Kidney (tissue), 14 donors: ENCODE measurements around the gene TRIM66. TPM values are rescaled to one million over a fixed set of nuclear protein-coding genes. Genes with fewer than 3 reads are reported as not detected.
A peak's percentile ranks its signal among the peaks of the same experiment; 100 is the strongest.

ENCODE experiments used
- DNase-seq, 5 donors: peaks; one replicate each; pipeline ENCODE4 v3.0.0-alpha.2; 2013 to 2020
- FAIRE-seq: peaks from 2 replicates; lab custom pipeline; 2012; peaks lifted over from hg19 to GRCh38; lab: Jason Lieb, UNC
- H3K27ac ChIP-seq, 2 donors: one replicate each; pipeline ENCODE4 v1.7.0; 2013; ENCODE audit warnings: low read depth in 2 of 2, low read length in 2 of 2, inconsistent platforms in 1 of 2
- H3K27me3 ChIP-seq: one replicate; pipeline ENCODE4 v1.7.1; 2013; ENCODE audit warnings: low read length, inconsistent platforms; ENCODE audit not compliant: control insufficient read depth, insufficient read depth
- H3K36me3 ChIP-seq, 3 donors: one replicate each; pipeline versions ENCODE4 v1.7.0 to v1.7.1; 2013; ENCODE audit warnings: low read length in 3 of 3, control low read depth in 1 of 3, inconsistent platforms in 1 of 3; ENCODE audit not compliant: insufficient read depth in 3 of 3, control insufficient read depth in 2 of 3
- H3K4me1 ChIP-seq, 3 donors: one replicate each; pipeline versions ENCODE4 v1.7.0 to v1.7.1; 2013; ENCODE audit warnings: low read length in 3 of 3, inconsistent platforms in 1 of 3, low read depth in 1 of 3; ENCODE audit not compliant: control insufficient read depth in 2 of 3, insufficient read depth in 2 of 3
- H3K4me3 ChIP-seq, 3 donors: one replicate each; pipeline versions ENCODE4 v1.7.0 to v1.8.1; 2013; ENCODE audit warnings: low read length in 3 of 3, control low read depth in 1 of 3, inconsistent platforms in 1 of 3
- H3K9ac ChIP-seq, 3 donors: one replicate each; pipeline versions ENCODE4 v1.7.0 to v1.7.1; 2013; ENCODE audit warnings: low read length in 3 of 3, control low read depth in 1 of 3, inconsistent platforms in 1 of 3
- H3K9me3 ChIP-seq, 3 donors: one replicate each; pipeline versions ENCODE4 v1.7.0 to v1.7.1; 2013; ENCODE audit warnings: low read length in 3 of 3, control low read depth in 1 of 3, inconsistent platforms in 1 of 3; ENCODE audit not compliant: control insufficient read depth in 2 of 3, insufficient read depth in 1 of 3
- intact Hi-C: fragments of 100-400 bp; cut with DNase I; formaldehyde crosslinking; loops from one replicate; pipeline ENCODE4 v1.11.1; 2022
- polyA plus RNA-seq: library from polyadenylated mRNA; stranded (reverse); fragments of 350-450 nt; fragmentation: Illumina TruSeq; extraction: RNeasy Lipid Tissue Mini Kit (QIAGEN cat#74804); gene quantifications from one replicate; pipeline ENCODE4 v1.2.3, GENCODE V29; 2014; ENCODE audit warnings: low read depth, low replicate concordance; ENCODE audit not compliant: insufficient read depth
- total RNA-seq: library from RNA; stranded (reverse); fragmentation: NEBNext Ultra II Directional; extraction: Animal tissue kit (Norgen Biotek cat#: 25700); gene quantifications from one replicate; pipeline ENCODE4 v1.2.1, GENCODE V29; 2021
- TF ChIP-seq, protein P1 (sequence below): IDR thresholded peaks from 3 replicates; pipeline ENCODE4 v1.5.1; 2012; ENCODE audit warnings: mild to moderate bottlenecking, moderate library complexity, borderline replicate concordance; ENCODE audit not compliant: insufficient read depth; ENCODE audit errors: extremely low read depth
- donor health status: control.
- donor health status: control.
- donor health status: control.
- donor health status: control.
- donor health status: control.
- donor health status: DM: yes; HTN: yes; CAD: no.
- donor health status: Normal renal cell carcinoma (clear cell type).

TRIM66 gene
- total and polyA plus RNA-seq, 2 donors from 2014 or later: 1.4 to 25.7 TPM

DNA sequence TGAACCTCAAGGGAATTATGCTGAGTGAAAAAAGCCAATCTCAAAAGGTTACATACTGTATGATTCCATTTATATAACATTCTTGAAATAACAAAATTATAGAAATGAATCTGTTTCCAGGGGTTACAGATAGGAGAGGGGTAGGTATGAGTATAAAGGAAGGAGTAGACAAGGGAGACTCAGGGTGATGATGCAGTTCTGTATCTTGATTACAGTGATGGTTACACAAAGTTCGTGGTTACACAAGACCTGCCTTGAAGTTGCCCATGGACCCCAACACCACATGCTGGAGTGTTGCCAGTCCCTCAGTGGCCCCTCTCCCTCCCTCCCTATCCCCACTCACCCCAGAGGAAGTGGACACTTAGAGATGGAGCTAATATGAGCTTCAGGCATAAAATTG is 108.7 kb downstream of the TRIM66 start:
- DNase-seq (no peak), FAIRE-seq (no peak)
- no peak overlapping the region for H3K27ac ChIP-seq
- H3K9me3 ChIP-seq: no peaks in the 10 kb centered on the region
- intact Hi-C loops: no loop called here
- no peak overlapping the region for H3K4me3 ChIP-seq
- TF ChIP-seq, protein P1, sequence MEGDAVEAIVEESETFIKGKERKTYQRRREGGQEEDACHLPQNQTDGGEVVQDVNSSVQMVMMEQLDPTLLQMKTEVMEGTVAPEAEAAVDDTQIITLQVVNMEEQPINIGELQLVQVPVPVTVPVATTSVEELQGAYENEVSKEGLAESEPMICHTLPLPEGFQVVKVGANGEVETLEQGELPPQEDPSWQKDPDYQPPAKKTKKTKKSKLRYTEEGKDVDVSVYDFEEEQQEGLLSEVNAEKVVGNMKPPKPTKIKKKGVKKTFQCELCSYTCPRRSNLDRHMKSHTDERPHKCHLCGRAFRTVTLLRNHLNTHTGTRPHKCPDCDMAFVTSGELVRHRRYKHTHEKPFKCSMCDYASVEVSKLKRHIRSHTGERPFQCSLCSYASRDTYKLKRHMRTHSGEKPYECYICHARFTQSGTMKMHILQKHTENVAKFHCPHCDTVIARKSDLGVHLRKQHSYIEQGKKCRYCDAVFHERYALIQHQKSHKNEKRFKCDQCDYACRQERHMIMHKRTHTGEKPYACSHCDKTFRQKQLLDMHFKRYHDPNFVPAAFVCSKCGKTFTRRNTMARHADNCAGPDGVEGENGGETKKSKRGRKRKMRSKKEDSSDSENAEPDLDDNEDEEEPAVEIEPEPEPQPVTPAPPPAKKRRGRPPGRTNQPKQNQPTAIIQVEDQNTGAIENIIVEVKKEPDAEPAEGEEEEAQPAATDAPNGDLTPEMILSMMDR: no peak
- H3K27me3 ChIP-seq: no peaks in the 10 kb centered on the region
- no peaks in the 10 kb centered on the region for H3K4me1 ChIP-seq
- no peak overlapping the region for H3K9ac ChIP-seq
- no peaks in the 10 kb centered on the region for H3K36me3 ChIP-seq

DNA sequence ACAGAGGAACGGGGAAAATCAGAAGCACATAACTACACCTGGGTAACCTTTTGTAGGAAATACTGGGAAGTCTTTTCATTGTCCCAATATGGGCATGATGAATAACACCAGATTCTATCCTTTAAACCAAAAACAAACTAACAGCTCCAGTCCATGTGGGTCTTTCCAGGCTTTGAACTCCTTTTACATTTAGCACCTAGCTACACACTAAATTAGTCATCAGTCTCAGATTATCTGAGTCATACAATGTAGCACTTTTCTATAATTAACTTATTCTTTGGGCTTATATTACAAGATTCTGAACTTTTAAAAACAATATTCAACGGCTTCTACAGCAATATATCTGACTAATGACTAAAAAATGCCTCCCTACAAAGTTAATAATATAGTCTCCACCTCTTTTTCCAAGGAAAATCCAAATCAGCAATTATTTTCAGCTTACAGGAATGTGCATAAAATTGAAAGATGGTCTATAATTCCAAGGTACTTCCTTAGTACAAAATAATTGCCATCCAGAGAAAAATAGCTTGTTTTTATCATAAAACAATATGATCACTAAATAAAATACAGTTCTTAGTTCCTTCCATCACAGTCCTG is 114.8 kb downstream of the TRIM66 start:
- intact Hi-C loops: loop anchor here (5.0 kb wide), 1 partner anchor 345 kb away; no protein-coding TSS in a partner anchor

DNA sequence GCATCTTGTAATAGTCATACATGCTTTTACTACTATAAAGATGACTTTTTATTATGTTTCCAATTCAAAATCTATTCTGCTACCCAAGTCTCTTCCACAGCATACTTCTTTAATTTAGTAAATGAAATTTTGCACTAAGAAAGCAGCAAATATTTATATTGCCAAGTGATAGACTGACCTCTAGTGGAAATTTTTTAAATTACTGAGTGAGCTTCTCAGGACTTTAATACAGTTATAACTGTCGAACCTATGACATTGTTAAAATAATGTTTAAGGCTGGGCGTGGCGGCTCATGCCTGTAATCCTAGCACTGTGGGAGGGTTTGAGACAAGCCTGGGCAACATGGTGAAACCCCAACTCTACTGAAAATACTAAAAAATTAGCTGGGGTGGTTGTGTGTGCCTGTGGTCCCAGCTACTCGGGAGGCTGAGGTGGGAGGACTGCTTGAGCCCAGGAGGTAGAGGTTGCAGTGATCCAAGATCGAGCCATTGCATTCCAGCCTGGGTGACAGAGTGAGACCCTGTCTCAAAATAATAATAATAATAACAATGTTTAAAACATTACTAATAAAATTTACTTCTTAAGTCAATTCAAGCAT is 115.8 kb downstream of the TRIM66 start:
- no peak overlapping the region for H3K4me3 ChIP-seq
- H3K9me3 ChIP-seq: no peaks in the 10 kb centered on the region
- H3K27me3 ChIP-seq: no peaks in the 10 kb centered on the region
- no peaks in the 10 kb centered on the region for H3K36me3 ChIP-seq
- intact Hi-C loops: loop anchor here (5.0 kb wide), 1 partner anchor 344 kb away; no protein-coding TSS in a partner anchor
- no peak overlapping the region for H3K9ac ChIP-seq
- peak in 3 of 5 donors; percentile 31 to 65 (median 62) for DNase-seq
- H3K4me1 ChIP-seq: no peaks in the 10 kb centered on the region
- TF ChIP-seq, protein P1: peak; percentile 56
- H3K27ac ChIP-seq: no peak overlapping the region
- peak; percentile 70 for FAIRE-seq

More for the DNA sequence above, 114.8 kb downstream of the TRIM66 start:
- H3K9ac ChIP-seq: no peak overlapping the region
- H3K9me3 ChIP-seq: no peaks in the 10 kb centered on the region
- H3K27me3 ChIP-seq: no peaks in the 10 kb centered on the region
- H3K4me1 ChIP-seq: no peaks in the 10 kb centered on the region
- TF ChIP-seq, protein P1: no peak
- FAIRE-seq: no peak
- no peak overlapping the region for H3K27ac ChIP-seq
- H3K4me3 ChIP-seq: no peak overlapping the region
- DNase-seq: no peak
- H3K36me3 ChIP-seq: no peaks in the 10 kb centered on the region
